Mucosa of stomach (tissue), 1 donor: ENCODE results near the gene E2F6.

Source experiments
- H3K27me3 ChIP-seq: one replicate; pipeline ENCODE4 v1.7.0; 2013; ENCODE audit warnings: mild to moderate bottlenecking, low read length; ENCODE audit not compliant: control insufficient read depth, insufficient read depth
- H3K36me3 ChIP-seq: one replicate; pipeline ENCODE4 v1.7.0; 2013; ENCODE audit warnings: low read length; ENCODE audit not compliant: control insufficient read depth, insufficient read depth
- H3K4me1 ChIP-seq: one replicate; pipeline ENCODE4 v1.7.0; 2013; ENCODE audit warnings: mild to moderate bottlenecking, low read length; ENCODE audit not compliant: control insufficient read depth, insufficient read depth
- H3K4me3 ChIP-seq: one replicate; pipeline ENCODE4 v1.7.0; 2013; ENCODE audit warnings: low read length
- H3K9ac ChIP-seq: one replicate; pipeline ENCODE4 v1.7.0; 2013; ENCODE audit warnings: mild to moderate bottlenecking, low read length, moderate library complexity
- H3K9me3 ChIP-seq: one replicate; pipeline ENCODE4 v1.7.0; 2013; ENCODE audit warnings: mild to moderate bottlenecking, low read length, moderate library complexity; ENCODE audit not compliant: control insufficient read depth
- donor health status: Pancreatic carcinoma.

E2F6 gene

GRCh38 chr2:11438555-11439080, 27.3 kb downstream of the E2F6 start:
- Histone ChIP-seq H3K4me3 (no peak overlapping the region), H3K27me3 (no peaks in the 10 kb centered on the region), H3K4me1 (no peaks in the 10 kb centered on the region), H3K36me3 (no peaks in the 10 kb centered on the region), H3K9ac (no peak overlapping the region), H3K9me3 (no peaks in the 10 kb centered on the region)

DNA sequence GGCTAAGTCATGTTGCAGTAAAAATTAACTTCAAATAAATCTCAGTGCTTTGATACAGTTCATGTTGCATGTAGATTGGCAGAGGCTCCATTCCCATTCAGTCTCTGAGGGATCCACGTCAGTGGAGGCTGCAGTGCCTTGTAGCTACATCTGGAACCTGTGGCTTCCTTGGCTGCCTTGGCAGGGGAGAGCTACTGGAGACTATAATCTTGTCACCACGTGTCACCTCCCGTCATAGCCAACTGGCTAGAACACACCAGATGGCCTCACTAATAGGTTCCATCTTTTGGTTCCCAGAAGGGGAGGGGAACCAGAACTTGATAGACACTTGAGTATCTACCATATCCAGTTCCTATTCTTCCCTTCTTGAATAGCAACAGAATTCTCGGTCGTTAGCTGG, 28.4 kb downstream of the E2F6 start:
- no peaks in the 10 kb centered on the region for H3K9me3 ChIP-seq
- no peaks in the 10 kb centered on the region for H3K27me3 ChIP-seq
- no peak overlapping the region for H3K9ac ChIP-seq
- no peak overlapping the region for H3K4me3 ChIP-seq
- H3K4me1 ChIP-seq: no peaks in the 10 kb centered on the region
- no peaks in the 10 kb centered on the region for H3K36me3 ChIP-seq

DNA sequence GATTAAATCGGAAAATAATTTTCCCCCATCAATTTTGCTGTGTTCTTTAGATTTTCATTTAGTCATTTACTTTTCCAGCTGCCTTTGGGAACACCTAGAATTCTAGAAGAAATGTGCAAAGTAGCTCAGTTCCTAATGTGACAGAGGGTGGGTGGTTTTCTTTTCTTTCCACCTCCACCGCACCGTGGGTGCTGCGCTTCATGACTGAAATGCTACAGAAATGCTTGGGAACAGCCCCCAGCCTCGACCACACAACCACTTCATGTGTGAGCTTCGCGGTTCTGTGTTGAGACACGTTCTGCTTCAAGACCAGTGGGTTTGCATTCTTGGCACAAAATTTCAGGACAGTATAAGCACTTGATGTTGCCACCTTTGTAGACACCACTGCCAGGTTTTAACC, 30.9 kb downstream of the E2F6 start:
- Histone ChIP-seq H3K4me3 (no peak overlapping the region), H3K27me3 (no peaks in the 10 kb centered on the region), H3K4me1 (no peaks in the 10 kb centered on the region), H3K36me3 (no peaks in the 10 kb centered on the region), H3K9ac (no peak overlapping the region), H3K9me3 (no peaks in the 10 kb centered on the region)

GRCh38 chr2:11434443-11434842, 31.5 kb downstream of the E2F6 start:
- no peaks in the 10 kb centered on the region for H3K4me1 ChIP-seq
- H3K9ac ChIP-seq: no peak overlapping the region
- no peaks in the 10 kb centered on the region for H3K27me3 ChIP-seq
- H3K4me3 ChIP-seq: no peak overlapping the region
- no peaks in the 10 kb centered on the region for H3K9me3 ChIP-seq
- H3K36me3 ChIP-seq: no peaks in the 10 kb centered on the region

DNA sequence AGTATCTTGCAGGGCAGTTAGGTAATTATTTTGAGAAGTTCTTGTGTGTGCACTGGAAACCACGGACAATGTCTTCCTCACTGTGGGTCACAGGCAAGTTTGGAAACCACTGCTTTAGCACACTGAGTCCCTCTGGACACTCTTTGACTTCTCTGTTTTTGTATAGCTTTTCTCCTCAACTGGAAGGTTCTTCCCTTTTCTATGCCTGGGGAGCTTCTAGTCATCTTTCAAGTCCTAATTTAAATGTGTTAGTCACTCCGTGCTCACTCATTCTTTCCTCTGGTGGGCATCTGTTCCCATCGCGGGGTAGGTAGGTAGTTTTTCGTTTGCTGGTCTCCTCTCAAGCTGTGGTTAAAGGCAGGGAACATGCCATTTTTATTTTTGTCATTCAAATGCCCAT, 32.1 kb downstream of the E2F6 start:
- no peak overlapping the region for H3K4me3 ChIP-seq
- no peak overlapping the region for H3K9ac ChIP-seq
- H3K9me3 ChIP-seq: no peaks in the 10 kb centered on the region
- no peaks in the 10 kb centered on the region for H3K36me3 ChIP-seq
- H3K4me1 ChIP-seq: no peaks in the 10 kb centered on the region
- no peaks in the 10 kb centered on the region for H3K27me3 ChIP-seq

GRCh38 chr2:11430729-11431128, 35.2 kb downstream of the E2F6 start:
- Histone ChIP-seq H3K9me3 (no peaks in the 10 kb centered on the region), H3K9ac (no peak overlapping the region), H3K27me3 (no peaks in the 10 kb centered on the region), H3K4me1 (no peaks in the 10 kb centered on the region), H3K4me3 (no peak overlapping the region), H3K36me3 (no peaks in the 10 kb centered on the region)

GRCh38 chr2:11427224-11427623, 38.7 kb downstream of the E2F6 start:
- Histone ChIP-seq H3K9me3 (no peaks in the 10 kb centered on the region), H3K9ac (no peak overlapping the region), H3K36me3 (no peaks in the 10 kb centered on the region), H3K4me1 (no peaks in the 10 kb centered on the region), H3K27me3 (no peaks in the 10 kb centered on the region), H3K4me3 (no peak overlapping the region)

GRCh38 chr2:11422901-11423435, 43.0 kb downstream of the E2F6 start:
- Histone ChIP-seq H3K9ac (no peak overlapping the region), H3K27me3 (no peaks in the 10 kb centered on the region), H3K9me3 (no peaks in the 10 kb centered on the region), H3K4me3 (no peak overlapping the region), H3K36me3 (no peaks in the 10 kb centered on the region), H3K4me1 (no peaks in the 10 kb centered on the region)

DNA sequence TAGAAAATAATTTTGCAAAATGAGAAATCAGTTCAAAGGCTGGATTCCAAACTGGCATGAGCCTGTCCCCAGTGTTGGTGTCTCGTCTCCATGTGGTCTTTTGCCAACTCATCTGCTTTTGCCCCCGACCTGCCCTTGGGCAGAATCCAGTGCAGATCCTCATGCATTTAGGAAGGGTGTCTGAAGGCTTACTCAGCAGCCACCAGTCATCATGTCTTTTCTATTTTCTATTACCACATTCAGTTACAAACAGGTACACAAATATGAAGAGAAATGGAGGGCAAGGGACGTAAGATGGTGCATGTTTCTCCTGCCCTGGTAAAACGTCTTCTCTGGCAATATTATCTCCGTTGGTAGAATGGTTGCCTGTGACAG, 43.5 kb downstream of the E2F6 start:
- Histone ChIP-seq H3K9me3 (no peaks in the 10 kb centered on the region), H3K9ac (no peak overlapping the region), H3K4me3 (no peak overlapping the region), H3K27me3 (no peaks in the 10 kb centered on the region), H3K36me3 (no peaks in the 10 kb centered on the region), H3K4me1 (no peaks in the 10 kb centered on the region)

GRCh38 chr2:11421863-11422490, 44.0 kb downstream of the E2F6 start:
- Histone ChIP-seq H3K27me3 (no peaks in the 10 kb centered on the region), H3K36me3 (no peaks in the 10 kb centered on the region), H3K4me1 (no peaks in the 10 kb centered on the region), H3K4me3 (no peak overlapping the region), H3K9ac (no peak overlapping the region), H3K9me3 (no peaks in the 10 kb centered on the region)

DNA sequence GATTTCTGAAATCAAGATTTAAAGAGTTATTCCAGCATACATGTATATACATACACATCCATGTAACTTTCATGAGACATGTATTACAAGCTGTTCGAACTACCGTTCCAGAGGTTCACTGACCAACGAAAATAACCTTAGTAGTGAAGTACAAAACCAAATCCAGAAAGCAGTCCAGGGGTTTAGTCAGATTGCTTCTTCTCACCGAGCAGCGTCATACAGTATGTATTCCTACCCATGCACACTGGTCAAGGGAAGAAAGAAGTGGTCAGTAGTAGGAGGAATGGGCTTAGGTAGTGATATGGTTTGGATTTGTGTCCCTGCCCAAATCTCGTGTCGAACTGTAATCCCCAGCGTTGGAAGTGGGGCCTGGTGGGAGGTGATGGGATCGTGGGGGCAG, 45.3 kb downstream of the E2F6 start:
- Histone ChIP-seq H3K9me3 (no peaks in the 10 kb centered on the region), H3K4me1 (no peaks in the 10 kb centered on the region), H3K4me3 (no peak overlapping the region), H3K27me3 (no peaks in the 10 kb centered on the region), H3K36me3 (no peaks in the 10 kb centered on the region), H3K9ac (no peak overlapping the region)

DNA sequence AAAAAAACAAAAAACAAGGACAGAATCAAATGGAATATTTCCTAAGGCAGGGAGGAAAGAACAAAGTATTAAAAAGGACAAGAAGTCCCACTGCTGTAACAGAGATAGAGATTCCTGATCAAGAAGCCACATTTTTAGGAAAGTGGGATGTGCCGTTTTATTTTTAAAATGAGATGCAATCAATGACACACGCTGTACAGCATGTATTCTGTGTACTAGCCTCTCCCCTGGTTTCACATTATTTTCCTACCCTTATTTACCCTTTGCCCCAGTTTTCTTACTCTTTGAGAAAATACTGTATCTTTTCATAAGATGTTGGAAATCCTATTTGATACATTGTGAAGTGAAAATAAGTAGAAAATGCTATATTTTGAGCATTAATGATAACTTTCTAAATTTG, 45.8 kb downstream of the E2F6 start:
- no peak overlapping the region for H3K4me3 ChIP-seq
- no peaks in the 10 kb centered on the region for H3K4me1 ChIP-seq
- H3K36me3 ChIP-seq: no peaks in the 10 kb centered on the region
- no peaks in the 10 kb centered on the region for H3K27me3 ChIP-seq
- no peak overlapping the region for H3K9ac ChIP-seq
- H3K9me3 ChIP-seq: no peaks in the 10 kb centered on the region

DNA sequence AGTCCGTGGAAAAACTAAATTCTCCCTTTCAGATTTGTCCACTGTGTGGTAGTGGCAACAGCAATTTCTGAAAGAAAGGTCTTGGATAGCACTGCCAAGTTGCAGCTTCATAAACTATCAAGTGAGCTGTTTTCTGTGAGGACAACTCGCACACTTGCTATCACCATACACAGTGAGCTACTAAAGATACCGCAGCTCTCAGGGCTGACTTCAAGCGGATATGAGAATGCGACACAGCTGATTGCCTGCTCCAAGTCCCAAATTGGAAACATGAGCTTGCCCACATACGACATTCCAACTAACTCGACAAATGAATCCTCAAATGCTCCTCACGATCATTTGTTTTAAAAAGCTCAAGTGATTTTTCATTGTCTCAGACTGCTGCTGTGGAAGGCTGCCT, 46.2 kb downstream of the E2F6 start:
- Histone ChIP-seq H3K9me3 (no peaks in the 10 kb centered on the region), H3K27me3 (no peaks in the 10 kb centered on the region), H3K4me1 (no peaks in the 10 kb centered on the region), H3K36me3 (no peaks in the 10 kb centered on the region), H3K9ac (no peak overlapping the region), H3K4me3 (no peak overlapping the region)
